Peyer's patch (tissue), 4 donors: ENCODE results near the gene TTYH2. TPM values are rescaled to one million over a fixed set of nuclear protein-coding genes. Genes with fewer than 3 reads are reported as not detected.
A peak's percentile ranks its signal among the peaks of the same experiment; 100 is the strongest.
"Not testable (repeated sequence)": the region's sequence is repeated elsewhere in the genome, so short reads cannot be mapped to it uniquely, and the experiment has no call there.

Experiments used
- DNase-seq, 3 donors: peaks; one replicate each; pipeline ENCODE4 v3.0.0-alpha.2; 2017 to 2019
- H3K27ac ChIP-seq, 4 donors: fragments of 200-600 bp; sonication (generic); one replicate each; pipeline ENCODE4 v1.5.1; 2016 to 2019
- H3K27me3 ChIP-seq, 2 donors: fragments of 200-600 bp; sonication (generic); one replicate each; pipeline ENCODE4 v1.5.1; 2019
- H3K36me3 ChIP-seq, 3 donors: fragments of 200-600 bp; sonication (generic); one replicate each; pipeline ENCODE4 v1.5.1; 2016 to 2019
- H3K4me1 ChIP-seq, 4 donors: fragments of 200-600 bp; sonication (generic); one replicate each; pipeline ENCODE4 v1.5.1; 2016 to 2019
- H3K4me3 ChIP-seq, 4 donors: fragments of 200-600 bp; sonication (generic); 1 replicate in 3 of 4; 2 replicates in 1 of 4; pipeline ENCODE4 v1.5.1; 2016 to 2019; ENCODE audit warnings: mild to moderate bottlenecking in 1 of 4
- H3K9me3 ChIP-seq, 4 donors: fragments of 200-600 bp; sonication (generic); one replicate each; pipeline ENCODE4 v1.5.1; 2016 to 2019; ENCODE audit warnings: mild to moderate bottlenecking in 1 of 4
- CTCF ChIP-seq, 6 experiments: fragments of 450-650 bp in 4 of 6; fragments of 200-600 bp in 2 of 6; sonication (generic) in 1 of 6; IDR thresholded peaks; one replicate each; pipeline ENCODE4 v1.5.1; 2017 to 2019; ENCODE audit warnings: antibody characterized with exemption in 6 of 6, mild to moderate bottlenecking in 3 of 6, moderate library complexity in 1 of 6
- POLR2A ChIP-seq, 2 donors: fragments of 450-650 bp; IDR thresholded peaks; one replicate each; pipeline ENCODE4 v1.5.1; 2017; ENCODE audit warnings: antibody characterized with exemption in 2 of 2, mild to moderate bottlenecking in 2 of 2, moderate library complexity in 2 of 2
- total RNA-seq, 4 donors: library from RNA; depleted of rRNA; stranded (reverse); fragments of >200 nt; gene quantifications; one replicate each; pipeline ENCODE4 v1.1.0, GENCODE V29; 2016

TTYH2 gene
- total RNA-seq, 4 donors from 2014 or later: 1.2 to 24.8 (median 3.1) TPM

- Histone ChIP-seq H3K27me3 (no peaks in the 10 kb centered on the region), H3K36me3 (no peaks in the 10 kb centered on the region), H3K27ac (no peak overlapping the region), H3K4me3 (peak overlapping the region in 1 of 4 donors; percentile 1), H3K9me3 (no peaks in the 10 kb centered on the region), H3K4me1 (peaks cover 0 to 12% (median 0%) of the 10 kb centered on the region in 4 donors)
- TF ChIP-seq POLR2A (IDR thresholded peaks at IDR 0.05) (no peak), CTCF (IDR thresholded peaks at IDR 0.05) (no peak)
- DNase-seq: no peak
Observed at GRCh38 chr17:74274709-74275340, 61.5 kb downstream of the TTYH2 start.

GRCh38 chr17:74276051-74276476, 62.7 kb downstream of the TTYH2 start:
- DNase-seq: no peak
- no peak overlapping the region for H3K4me3 ChIP-seq
- no peaks in the 10 kb centered on the region for H3K36me3 ChIP-seq
- no peaks in the 10 kb centered on the region for H3K27me3 ChIP-seq
- H3K4me1 ChIP-seq: peaks cover 0 to 12% (median 0%) of the 10 kb centered on the region in 4 donors
- TF ChIP-seq POLR2A (IDR thresholded peaks at IDR 0.05) (no peak), CTCF (IDR thresholded peaks at IDR 0.05) (no peak)
- no peaks in the 10 kb centered on the region for H3K9me3 ChIP-seq
- H3K27ac ChIP-seq: peak overlapping the region in 1 of 4 donors; percentile 46

- H3K9me3 ChIP-seq: no peaks in the 10 kb centered on the region
- H3K27ac ChIP-seq: peak overlapping the region in 1 of 4 donors; percentile 46
- DNase-seq: no peak
- no peak overlapping the region for H3K4me3 ChIP-seq
- no peaks in the 10 kb centered on the region for H3K27me3 ChIP-seq
- H3K36me3 ChIP-seq: no peaks in the 10 kb centered on the region
- peaks cover 0 to 12% (median 0%) of the 10 kb centered on the region in 4 donors for H3K4me1 ChIP-seq
- no peak for TF ChIP-seq POLR2A (IDR thresholded peaks at IDR 0.05)
- TF ChIP-seq CTCF (IDR thresholded peaks at IDR 0.05): no peak
Observed at GRCh38 chr17:74276541-74277009, 63.2 kb downstream of the TTYH2 start.

GRCh38 chr17:74277935-74278334, 64.6 kb downstream of the TTYH2 start:
- no peak overlapping the region for H3K4me3 ChIP-seq
- H3K27me3 ChIP-seq: no peaks in the 10 kb centered on the region
- no peak for DNase-seq
- no peaks in the 10 kb centered on the region for H3K36me3 ChIP-seq
- H3K4me1 ChIP-seq: peaks cover 0 to 12% (median 0%) of the 10 kb centered on the region in 4 donors
- no peak overlapping the region for H3K27ac ChIP-seq
- TF ChIP-seq CTCF (IDR thresholded peaks at IDR 0.05): no peak
- TF ChIP-seq POLR2A (IDR thresholded peaks at IDR 0.05): no peak
- H3K9me3 ChIP-seq: no peaks in the 10 kb centered on the region

GRCh38 chr17:74279617-74280016, 66.2 kb downstream of the TTYH2 start:
- not testable (repeated sequence) for H3K36me3 ChIP-seq, H3K4me1 ChIP-seq, H3K4me3 ChIP-seq, H3K9me3 ChIP-seq, H3K27me3 ChIP-seq, DNase-seq
- peak overlapping the region in 1 of 4 donors; percentile 62 for H3K27ac ChIP-seq

GRCh38 chr17:74280093-74280513, 66.7 kb downstream of the TTYH2 start:
- H3K4me3 ChIP-seq: no peak overlapping the region
- H3K27me3 ChIP-seq: no peaks in the 10 kb centered on the region
- no peaks in the 10 kb centered on the region for H3K4me1 ChIP-seq

More at GRCh38 chr17:74280093-74280513, 66.7 kb downstream of the TTYH2 start:
- no peaks in the 10 kb centered on the region for H3K9me3 ChIP-seq
- peak in 2 of 3 donors; percentile 31 to 64 for DNase-seq
- no peaks in the 10 kb centered on the region for H3K36me3 ChIP-seq
- TF ChIP-seq POLR2A (IDR thresholded peaks at IDR 0.05) (no peak), CTCF (IDR thresholded peaks at IDR 0.05) (no peak)
- H3K27ac ChIP-seq: peak overlapping the region in 2 of 4 donors; percentile 31 to 62
